ENCODE data around the gene UBXN10. TPM values are rescaled to one million over a fixed set of nuclear protein-coding genes. Genes with fewer than 3 reads are reported as not detected.
A peak's percentile ranks its signal among the peaks of the same experiment; 100 is the strongest.

Gene UBXN10, protein sequence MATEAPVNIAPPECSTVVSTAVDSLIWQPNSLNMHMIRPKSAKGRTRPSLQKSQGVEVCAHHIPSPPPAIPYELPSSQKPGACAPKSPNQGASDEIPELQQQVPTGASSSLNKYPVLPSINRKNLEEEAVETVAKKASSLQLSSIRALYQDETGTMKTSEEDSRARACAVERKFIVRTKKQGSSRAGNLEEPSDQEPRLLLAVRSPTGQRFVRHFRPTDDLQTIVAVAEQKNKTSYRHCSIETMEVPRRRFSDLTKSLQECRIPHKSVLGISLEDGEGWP
- total RNA-seq (1 to 10 TPM; 1.1 to 2.3 TPM), polyA plus RNA-seq (1 to 10 TPM in 1 of 2 donors, under 1 TPM in 1; 0.50 to 1.1 TPM)

GRCh38 chr1:20185834-20186782 is at the start of gene UBXN10, which contains the start of gene PLA2G2C:
UBXN10 (plus strand) TSS chr1:20186096; CDS start chr1:20190562, 4,466 bp downstream.
PLA2G2C (minus strand) TSS chr1:20186518; CDS start chr1:20177363, 9,155 bp downstream.
- Histone ChIP-seq H3K9ac (ENCODE audit: low read depth in 1 of 2, low read length in 2 of 2) (peak within 1 kb of the TSS; percentile 16 to 27), H3K4me3 (ENCODE audit: low read depth in 1 of 3, low read length in 3 of 3) (peak within 1 kb of the TSS; percentile 43 to 49 (median 48)), H3K9me3 (ENCODE audit: control insufficient read depth in 4 of 4, low read length in 3 of 4) (no peaks in the 10 kb centered on the region), H3K4me1 (ENCODE audit: control insufficient read depth in 4 of 4, insufficient read depth in 4 of 4, low read length in 3 of 4) (peaks cover 4 to 42% (median 34%) of the 10 kb centered on the region in 4 donors), H3K27ac (ENCODE audit: low read depth in 1 of 2, low read length in 2 of 2) (peak within 1 kb of the TSS in 1 of 2 donors; percentile 28), H3K36me3 (ENCODE audit: control insufficient read depth in 4 of 4, insufficient read depth in 3 of 4, low read depth in 1 of 4, low read length in 3 of 4) (no peaks in the 10 kb centered on the region), H3K27me3 (ENCODE audit: control insufficient read depth in 4 of 4, insufficient read depth in 4 of 4, low read length in 3 of 4) (no peaks in the 10 kb centered on the region)
- peak; percentile 85 for DNase-seq (ENCODE audit: low spot score)
- TF ChIP-seq NR2F2 (IDR thresholded peaks at IDR 0.05) (peak; percentile 38), GABPA (IDR thresholded peaks at IDR 0.05 in 1 of 2, conservative IDR thresholded peaks at IDR 0.05 in 1 of 2) (peak in 1 of 2 donors; percentile 51), HNF4A (conservative IDR thresholded peaks at IDR 0.05) (peak; percentile 54 to 55), FOXA1 (IDR thresholded peaks at IDR 0.05) (no peak), RAD21 (IDR thresholded peaks at IDR 0.05) (no peak), RXRA (IDR thresholded peaks at IDR 0.05) (peak; percentile 36 to 69), EGR1 (IDR thresholded peaks at IDR 0.05; ENCODE audit: low read depth in 2 of 2) (no peak), YY1 (IDR thresholded peaks at IDR 0.05) (no peak), TAF1 (conservative IDR thresholded peaks at IDR 0.05) (no peak)
- TF ChIP-seq, protein P1, sequence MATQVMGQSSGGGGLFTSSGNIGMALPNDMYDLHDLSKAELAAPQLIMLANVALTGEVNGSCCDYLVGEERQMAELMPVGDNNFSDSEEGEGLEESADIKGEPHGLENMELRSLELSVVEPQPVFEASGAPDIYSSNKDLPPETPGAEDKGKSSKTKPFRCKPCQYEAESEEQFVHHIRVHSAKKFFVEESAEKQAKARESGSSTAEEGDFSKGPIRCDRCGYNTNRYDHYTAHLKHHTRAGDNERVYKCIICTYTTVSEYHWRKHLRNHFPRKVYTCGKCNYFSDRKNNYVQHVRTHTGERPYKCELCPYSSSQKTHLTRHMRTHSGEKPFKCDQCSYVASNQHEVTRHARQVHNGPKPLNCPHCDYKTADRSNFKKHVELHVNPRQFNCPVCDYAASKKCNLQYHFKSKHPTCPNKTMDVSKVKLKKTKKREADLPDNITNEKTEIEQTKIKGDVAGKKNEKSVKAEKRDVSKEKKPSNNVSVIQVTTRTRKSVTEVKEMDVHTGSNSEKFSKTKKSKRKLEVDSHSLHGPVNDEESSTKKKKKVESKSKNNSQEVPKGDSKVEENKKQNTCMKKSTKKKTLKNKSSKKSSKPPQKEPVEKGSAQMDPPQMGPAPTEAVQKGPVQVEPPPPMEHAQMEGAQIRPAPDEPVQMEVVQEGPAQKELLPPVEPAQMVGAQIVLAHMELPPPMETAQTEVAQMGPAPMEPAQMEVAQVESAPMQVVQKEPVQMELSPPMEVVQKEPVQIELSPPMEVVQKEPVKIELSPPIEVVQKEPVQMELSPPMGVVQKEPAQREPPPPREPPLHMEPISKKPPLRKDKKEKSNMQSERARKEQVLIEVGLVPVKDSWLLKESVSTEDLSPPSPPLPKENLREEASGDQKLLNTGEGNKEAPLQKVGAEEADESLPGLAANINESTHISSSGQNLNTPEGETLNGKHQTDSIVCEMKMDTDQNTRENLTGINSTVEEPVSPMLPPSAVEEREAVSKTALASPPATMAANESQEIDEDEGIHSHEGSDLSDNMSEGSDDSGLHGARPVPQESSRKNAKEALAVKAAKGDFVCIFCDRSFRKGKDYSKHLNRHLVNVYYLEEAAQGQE (IDR thresholded peaks at IDR 0.05): peak; percentile 14
- TF ChIP-seq, protein P2, sequence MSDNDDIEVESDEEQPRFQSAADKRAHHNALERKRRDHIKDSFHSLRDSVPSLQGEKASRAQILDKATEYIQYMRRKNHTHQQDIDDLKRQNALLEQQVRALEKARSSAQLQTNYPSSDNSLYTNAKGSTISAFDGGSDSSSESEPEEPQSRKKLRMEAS (IDR thresholded peaks at IDR 0.05): no peak
- WGBS: 3% methylated on average over 52 of the region's 52 CpGs

GRCh38 chr1:20136249-20136648 is 49.6 kb upstream of the UBXN10 start:
- no peak for TF ChIP-seq FOXA1 (IDR thresholded peaks at IDR 0.05)
- no peak for TF ChIP-seq EGR1 (IDR thresholded peaks at IDR 0.05; ENCODE audit: low read depth in 2 of 2)
- TF ChIP-seq, protein P1 (IDR thresholded peaks at IDR 0.05): no peak
- TF ChIP-seq GABPA (IDR thresholded peaks at IDR 0.05 in 1 of 2, conservative IDR thresholded peaks at IDR 0.05 in 1 of 2): no peak
- no peak for TF ChIP-seq HNF4A (conservative IDR thresholded peaks at IDR 0.05)
- TF ChIP-seq NR2F2 (IDR thresholded peaks at IDR 0.05): no peak
- no peak for TF ChIP-seq YY1 (IDR thresholded peaks at IDR 0.05)
- TF ChIP-seq CTCF (IDR thresholded peaks at IDR 0.05; ENCODE audit: low read depth, low read length, missing input control): no peak
- TF ChIP-seq RAD21 (IDR thresholded peaks at IDR 0.05): no peak
- TF ChIP-seq JUND (IDR thresholded peaks at IDR 0.05): no peak
- TF ChIP-seq TAF1 (conservative IDR thresholded peaks at IDR 0.05): no peak
- Histone ChIP-seq H3K27me3 (ENCODE audit: control insufficient read depth in 4 of 4, insufficient read depth in 4 of 4, low read length in 3 of 4) (no peaks in the 10 kb centered on the region), H3K4me1 (ENCODE audit: control insufficient read depth in 4 of 4, insufficient read depth in 4 of 4, low read length in 3 of 4) (no peaks in the 10 kb centered on the region), H3K9me3 (ENCODE audit: control insufficient read depth in 4 of 4, low read length in 3 of 4) (no peaks in the 10 kb centered on the region), H3K36me3 (ENCODE audit: control insufficient read depth in 4 of 4, insufficient read depth in 3 of 4, low read depth in 1 of 4, low read length in 3 of 4) (no peaks in the 10 kb centered on the region), H3K4me3 (ENCODE audit: low read depth in 1 of 3, low read length in 3 of 3) (no peak overlapping the region), H3K9ac (ENCODE audit: low read depth in 1 of 2, low read length in 2 of 2) (no peak overlapping the region), H3K27ac (ENCODE audit: low read depth in 1 of 2, low read length in 2 of 2) (no peak overlapping the region)
- DNase-seq (ENCODE audit: low spot score): no peak
- WGBS: 96% methylated on average over 3 of the region's 3 CpGs

Data from liver (tissue), 9 donors.